Testis (tissue), 2 donors: ENCODE measurements around the gene ENDOV.

Experiments
- CTCF ChIP-seq, 3 experiments: fragments of 450-650 bp in 2 of 3; fragments of 200-600 bp in 1 of 3; sonication (generic) in 1 of 3; IDR thresholded peaks; one replicate each; pipeline ENCODE4 v1.5.1; 2016 to 2019; ENCODE audit warnings: antibody characterized with exemption in 3 of 3, mild to moderate bottlenecking in 2 of 3, moderate library complexity in 1 of 3
- POLR2A ChIP-seq: fragments of 450-650 bp; IDR thresholded peaks from one replicate; pipeline ENCODE4 v1.6.1; 2017; ENCODE audit warnings: antibody characterized with exemption, mild to moderate bottlenecking, moderate library complexity

- TF ChIP-seq CTCF (IDR thresholded peaks at IDR 0.05) (no peak), POLR2A (no peak)
Observed at GRCh38 chr17:80461528-80462160, 46.7 kb downstream of the ENDOV start.
